Stimulated activated CD4-positive, alpha-beta T cell treated with anti-CD3 and anti-CD28 coated beads, Interleukin-1b, Interleukin-23, amount 100 ng/mL, for 24 hours (primary cell): ENCODE results near the gene BMP7.
"Not testable (repeated sequence)": the region's sequence is repeated elsewhere in the genome, so short reads cannot be mapped to it uniquely, and the experiment has no call there.

Source experiments
- DNase-seq, 4 experiments: peaks; one replicate each; pipeline ENCODE4 v3.0.0-alpha.2; 2020; ENCODE audit warnings: low read depth in 4 of 4, low spot score in 1 of 4

BMP7 gene

GRCh38 chr20:57251344-57251743 is 15.1 kb downstream of the BMP7 start:
- DNase-seq: no peak

GRCh38 chr20:57250607-57251343 is 15.7 kb downstream of the BMP7 start:
- no peak for DNase-seq

GRCh38 chr20:57249772-57250171 is 16.7 kb downstream of the BMP7 start:
- DNase-seq: no peak

- DNase-seq: no peak
Observed at GRCh38 chr20:57249073-57249472, 17.4 kb downstream of the BMP7 start.

GRCh38 chr20:57248132-57248797 is 18.2 kb downstream of the BMP7 start:
- no peak for DNase-seq

- no peak for DNase-seq
Observed at GRCh38 chr20:57247292-57247965, 19.0 kb downstream of the BMP7 start.

- DNase-seq: no peak
Observed at GRCh38 chr20:57245997-57246396, 20.4 kb downstream of the BMP7 start.

GRCh38 chr20:57244627-57245214 is 21.7 kb downstream of the BMP7 start:
- DNase-seq: no peak

GRCh38 chr20:57244221-57244585 is 22.2 kb downstream of the BMP7 start:
- DNase-seq: no peak

GRCh38 chr20:57243480-57244220 is 22.8 kb downstream of the BMP7 start:
- DNase-seq: no peak

- DNase-seq: no peak
Observed at GRCh38 chr20:57242414-57242813, 24.0 kb downstream of the BMP7 start.

- no peak for DNase-seq
Observed at GRCh38 chr20:57241363-57241991, 25.0 kb downstream of the BMP7 start.

GRCh38 chr20:57240581-57241362 is 25.7 kb downstream of the BMP7 start:
- no peak for DNase-seq

GRCh38 chr20:57239725-57240124 is 26.7 kb downstream of the BMP7 start:
- not testable (repeated sequence) for DNase-seq

GRCh38 chr20:57239324-57239723 is 27.1 kb downstream of the BMP7 start:
- DNase-seq: not testable (repeated sequence)

- no peak for DNase-seq
Observed at GRCh38 chr20:57238089-57238488, 28.4 kb downstream of the BMP7 start.

- DNase-seq: no peak
Observed at GRCh38 chr20:57237585-57237953, 28.9 kb downstream of the BMP7 start.

- no peak for DNase-seq
Observed at GRCh38 chr20:57236813-57237584, 29.4 kb downstream of the BMP7 start.

- no peak for DNase-seq
Observed at GRCh38 chr20:57234556-57235251, 31.7 kb downstream of the BMP7 start.
